Kidney epithelial cell (primary cell): Measurements from ENCODE around the gene SORCS3. TPM values are rescaled to one million over a fixed set of nuclear protein-coding genes. Genes with fewer than 3 reads are reported as not detected.

ENCODE experiments used
- DNase-seq: peaks from one replicate; pipeline ENCODE4 v3.0.0-alpha.2; 2010; ENCODE audit warnings: low read depth
- H3K27me3 ChIP-seq: 2 replicates; pipeline ENCODE4 v1.6.0; 2011; ENCODE audit warnings: low read length; ENCODE audit not compliant: control insufficient read depth, insufficient read depth
- H3K36me3 ChIP-seq: 2 replicates; pipeline ENCODE4 v1.5.1; 2011; ENCODE audit warnings: low read length; ENCODE audit not compliant: control insufficient read depth, insufficient read depth
- H3K4me3 ChIP-seq: 2 replicates; pipeline ENCODE4 v1.5.1; 2011; ENCODE audit warnings: low read depth, mild to moderate bottlenecking, control low read depth, low read length
- CTCF ChIP-seq: IDR thresholded peaks from 2 replicates; pipeline ENCODE4 v1.5.1; 2011; ENCODE audit warnings: mild to moderate bottlenecking, moderate library complexity, low read length, control low read depth, inconsistent platforms; ENCODE audit not compliant: insufficient read depth, poor library complexity, severe bottlenecking
- total RNA-seq: library from RNA; depleted of rRNA; stranded (reverse); fragments of >200 nt; gene quantifications from 2 replicates; pipeline ENCODE4 v1.2.3, GENCODE V29; 2015

Gene SORCS3
- total RNA-seq, 1 donor from 2014 or later, result 0.96 TPM

DNA sequence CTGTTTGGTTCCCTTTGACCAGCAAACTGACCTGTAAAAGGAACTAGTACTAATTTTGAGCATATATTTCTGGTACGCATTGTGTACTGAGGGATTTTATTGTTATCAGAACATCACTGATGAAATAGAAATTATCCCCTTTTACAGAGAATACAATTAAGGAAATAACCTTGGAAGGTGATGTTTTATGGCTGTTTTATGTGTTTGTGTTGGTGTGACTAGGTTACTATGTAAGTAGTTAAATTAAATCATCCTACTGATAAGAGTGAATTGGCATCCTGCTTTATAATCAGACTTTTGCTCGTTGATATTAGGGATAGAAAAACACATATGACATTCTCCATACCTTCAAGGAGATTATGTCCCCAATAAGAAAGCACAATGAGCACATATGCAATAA is 596.6 kb downstream of the SORCS3 start:
- H3K27me3 ChIP-seq, result no peaks in the 10 kb centered on the region
- no peak for DNase-seq
- TF ChIP-seq CTCF, result no peak

GRCh38 chr10:105239311-105240219 is 598.5 kb downstream of the SORCS3 start:
- no peak overlapping the region for H3K4me3 ChIP-seq
- TF ChIP-seq CTCF, result no peak
- H3K36me3 ChIP-seq, result no peaks in the 10 kb centered on the region
- no peaks in the 10 kb centered on the region for H3K27me3 ChIP-seq
- no peak for DNase-seq

More for the DNA sequence above, 596.6 kb downstream of the SORCS3 start:
- no peaks in the 10 kb centered on the region for H3K36me3 ChIP-seq
- no peak overlapping the region for H3K4me3 ChIP-seq

DNA sequence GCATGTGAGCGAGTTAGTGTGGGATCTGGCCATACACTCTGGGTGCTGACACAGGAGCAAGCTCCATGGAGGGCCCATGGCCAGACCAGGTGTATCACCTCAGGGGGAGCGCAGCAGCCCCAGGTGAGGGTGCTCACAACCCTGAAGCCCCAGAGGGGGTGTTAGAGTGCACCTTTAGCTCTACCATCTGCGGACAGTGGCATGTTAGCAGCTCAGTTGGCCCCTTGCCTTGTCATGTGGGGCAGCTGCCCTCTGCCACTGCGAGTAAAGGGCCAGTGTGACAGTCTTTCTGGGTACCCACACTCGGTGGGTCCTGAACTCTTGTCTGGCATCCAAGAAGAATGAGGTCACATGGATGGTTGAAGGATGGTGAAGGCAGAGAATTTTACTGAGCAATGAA is 600.2 kb downstream of the SORCS3 start:
- DNase-seq, result no peak
- TF ChIP-seq CTCF, result no peak
- Histone ChIP-seq H3K27me3 (no peaks in the 10 kb centered on the region), H3K36me3 (no peaks in the 10 kb centered on the region), H3K4me3 (no peak overlapping the region)

DNA sequence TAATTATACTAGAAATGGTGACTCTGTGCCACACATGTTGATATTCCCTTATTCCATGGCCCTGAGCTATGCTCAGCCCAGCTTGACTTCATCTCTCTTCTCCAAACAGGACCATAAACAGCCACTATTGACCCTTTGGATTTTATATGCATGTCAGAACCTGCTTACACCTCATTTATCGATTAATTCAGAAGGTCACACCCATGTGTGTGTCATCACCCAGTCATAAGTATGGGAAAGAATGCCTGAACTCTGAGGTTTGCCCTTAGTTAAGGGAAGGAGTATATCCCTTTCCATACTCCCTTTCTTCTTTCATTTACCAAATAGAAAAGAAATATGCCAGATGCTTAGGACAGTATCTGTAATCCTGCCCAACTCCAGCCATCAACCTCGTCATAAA is 602.3 kb downstream of the SORCS3 start:
- DNase-seq, result no peak
- Histone ChIP-seq H3K36me3 (no peaks in the 10 kb centered on the region), H3K4me3 (no peak overlapping the region), H3K27me3 (no peaks in the 10 kb centered on the region)
- no peak for TF ChIP-seq CTCF

GRCh38 chr10:105243825-105244224 is 602.7 kb downstream of the SORCS3 start:
- H3K4me3 ChIP-seq, result no peak overlapping the region
- DNase-seq, result no peak
- TF ChIP-seq CTCF, result no peak
- no peaks in the 10 kb centered on the region for H3K36me3 ChIP-seq
- H3K27me3 ChIP-seq, result no peaks in the 10 kb centered on the region

DNA sequence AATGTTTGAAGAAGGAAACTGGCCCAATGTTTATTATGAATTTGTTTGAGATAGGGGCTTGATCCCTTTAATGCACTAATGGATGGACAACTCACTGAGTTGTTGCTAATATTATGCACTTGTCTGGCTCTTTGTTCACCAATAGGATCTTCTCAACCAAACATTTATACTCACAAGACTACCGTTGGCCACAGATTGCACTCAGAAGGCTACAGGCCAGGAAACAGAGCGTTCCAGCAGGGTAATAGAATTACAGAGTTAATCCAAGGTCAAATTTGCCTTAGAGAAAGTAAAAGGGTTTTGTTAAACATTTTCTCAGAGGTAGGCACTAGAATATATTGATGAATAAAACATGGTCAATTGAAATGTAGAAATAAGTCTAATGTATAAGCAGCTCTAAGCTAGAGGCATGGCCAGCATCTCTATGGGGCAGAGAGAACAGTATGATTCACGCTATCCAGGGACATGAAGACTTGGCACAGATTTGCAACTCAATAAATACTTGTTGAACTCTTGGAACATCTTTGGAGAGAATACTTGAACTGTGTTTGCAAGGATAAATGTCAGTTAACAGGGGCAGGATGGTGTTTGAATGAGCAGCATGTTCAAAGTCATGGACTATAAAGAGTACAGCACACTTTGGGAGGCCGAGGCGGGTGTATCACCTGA is 606.9 kb downstream of the SORCS3 start:
- no peak for TF ChIP-seq CTCF
- Histone ChIP-seq H3K36me3 (no peaks in the 10 kb centered on the region), H3K4me3 (no peak overlapping the region), H3K27me3 (no peaks in the 10 kb centered on the region)
- DNase-seq, result no peak
